ENCODE data around the gene ABHD6. TPM values are rescaled to one million over a fixed set of nuclear protein-coding genes. Genes with fewer than 3 reads are reported as not detected.

Gene ABHD6
- total RNA-seq, 1 donor from 2014 or later, result 3.0 TPM

DNA sequence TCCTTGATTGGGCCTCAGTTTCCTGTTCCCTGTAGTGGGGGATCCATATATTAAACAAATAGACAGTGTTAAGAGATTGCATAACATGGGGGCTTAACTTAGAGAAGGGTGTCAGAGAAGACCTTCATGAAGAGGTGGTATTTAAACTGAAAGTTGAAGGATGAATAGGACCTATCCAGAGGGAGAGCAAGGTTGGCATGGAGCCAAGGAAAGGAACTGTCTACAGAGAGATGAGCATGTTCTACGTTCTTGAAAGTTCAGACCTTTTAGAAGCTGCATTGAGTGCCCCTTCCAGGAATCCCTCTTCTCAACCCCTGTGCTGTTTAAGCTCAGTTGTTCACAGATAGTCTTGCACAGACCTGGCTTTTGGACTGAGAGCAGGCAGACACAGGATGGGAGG, 71.1 kb downstream of the ABHD6 start:
- Mint-ChIP-seq H3K4me1 (ENCODE audit: unreplicated experiment) (peaks cover 13% of the 10 kb centered on the region), H3K27me3 (ENCODE audit: unreplicated experiment) (peaks cover 8% of the 10 kb centered on the region), H3K9me3 (ENCODE audit: unreplicated experiment) (no peaks in the 10 kb centered on the region), H3K27ac (ENCODE audit: unreplicated experiment) (no peak overlapping the region), H3K4me3 (ENCODE audit: unreplicated experiment) (peak overlapping the region; percentile 56), H3K36me3 (ENCODE audit: low read depth, unreplicated experiment) (peaks cover 20% of the 10 kb centered on the region)
- no peak for DNase-seq (ENCODE audit: low spot score)
- TF ChIP-seq, protein P1, sequence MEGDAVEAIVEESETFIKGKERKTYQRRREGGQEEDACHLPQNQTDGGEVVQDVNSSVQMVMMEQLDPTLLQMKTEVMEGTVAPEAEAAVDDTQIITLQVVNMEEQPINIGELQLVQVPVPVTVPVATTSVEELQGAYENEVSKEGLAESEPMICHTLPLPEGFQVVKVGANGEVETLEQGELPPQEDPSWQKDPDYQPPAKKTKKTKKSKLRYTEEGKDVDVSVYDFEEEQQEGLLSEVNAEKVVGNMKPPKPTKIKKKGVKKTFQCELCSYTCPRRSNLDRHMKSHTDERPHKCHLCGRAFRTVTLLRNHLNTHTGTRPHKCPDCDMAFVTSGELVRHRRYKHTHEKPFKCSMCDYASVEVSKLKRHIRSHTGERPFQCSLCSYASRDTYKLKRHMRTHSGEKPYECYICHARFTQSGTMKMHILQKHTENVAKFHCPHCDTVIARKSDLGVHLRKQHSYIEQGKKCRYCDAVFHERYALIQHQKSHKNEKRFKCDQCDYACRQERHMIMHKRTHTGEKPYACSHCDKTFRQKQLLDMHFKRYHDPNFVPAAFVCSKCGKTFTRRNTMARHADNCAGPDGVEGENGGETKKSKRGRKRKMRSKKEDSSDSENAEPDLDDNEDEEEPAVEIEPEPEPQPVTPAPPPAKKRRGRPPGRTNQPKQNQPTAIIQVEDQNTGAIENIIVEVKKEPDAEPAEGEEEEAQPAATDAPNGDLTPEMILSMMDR (IDR thresholded peaks at IDR 0.05; ENCODE audit: unreplicated experiment), result no peak

DNA sequence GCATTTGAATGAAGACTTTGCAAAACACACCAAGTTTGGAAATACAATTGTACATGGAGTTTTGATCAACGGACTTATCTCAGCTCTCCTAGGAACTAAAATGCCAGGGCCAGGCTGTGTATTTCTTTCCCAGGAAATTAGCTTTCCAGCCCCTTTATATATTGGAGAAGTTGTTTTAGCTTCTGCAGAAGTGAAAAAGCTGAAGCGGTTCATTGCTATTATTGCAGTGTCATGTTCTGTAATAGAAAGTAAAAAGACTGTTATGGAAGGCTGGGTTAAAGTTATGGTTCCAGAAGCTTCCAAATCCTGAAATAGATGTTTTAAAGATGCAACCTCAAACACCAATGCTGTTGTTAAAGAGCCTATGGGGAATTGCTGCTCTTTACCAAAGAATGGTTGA, 80.2 kb downstream of the ABHD6 start:
- no peak overlapping the region for H3K27ac Mint-ChIP-seq (ENCODE audit: unreplicated experiment)
- DNase-seq (ENCODE audit: low spot score), result no peak
- no peaks in the 10 kb centered on the region for H3K4me1 Mint-ChIP-seq (ENCODE audit: unreplicated experiment)
- TF ChIP-seq, protein P1 (IDR thresholded peaks at IDR 0.05; ENCODE audit: unreplicated experiment), result no peak
- peaks cover 13% of the 10 kb centered on the region for H3K36me3 Mint-ChIP-seq (ENCODE audit: low read depth, unreplicated experiment)
- H3K9me3 Mint-ChIP-seq (ENCODE audit: unreplicated experiment), result no peaks in the 10 kb centered on the region
- no peak overlapping the region for H3K4me3 Mint-ChIP-seq (ENCODE audit: unreplicated experiment)
- H3K27me3 Mint-ChIP-seq (ENCODE audit: unreplicated experiment), result no peaks in the 10 kb centered on the region

DNA sequence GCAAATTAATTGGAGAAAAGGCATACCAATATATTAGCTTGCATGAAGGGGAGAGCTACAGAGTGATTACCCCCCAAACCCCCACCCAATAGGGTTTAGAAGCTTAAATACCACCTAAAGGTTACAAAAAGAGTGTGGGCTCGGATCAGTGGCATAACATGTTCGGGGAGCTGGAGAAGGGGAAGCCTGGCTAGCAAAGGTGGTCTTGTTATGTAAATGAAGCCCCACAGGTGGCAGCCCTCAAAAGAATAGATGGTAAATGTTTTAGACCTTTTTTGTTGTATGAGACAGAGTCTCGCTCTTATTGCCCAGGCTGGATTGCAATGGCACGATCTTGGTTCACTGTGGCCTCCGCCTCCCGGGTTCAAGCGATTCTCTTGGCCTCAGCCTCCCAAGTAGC, 84.2 kb downstream of the ABHD6 start:
- Mint-ChIP-seq H3K36me3 (ENCODE audit: low read depth, unreplicated experiment) (peaks cover 7% of the 10 kb centered on the region), H3K4me3 (ENCODE audit: unreplicated experiment) (no peak overlapping the region), H3K9me3 (ENCODE audit: unreplicated experiment) (no peaks in the 10 kb centered on the region), H3K4me1 (ENCODE audit: unreplicated experiment) (peaks cover 7% of the 10 kb centered on the region), H3K27me3 (ENCODE audit: unreplicated experiment) (peaks cover 2% of the 10 kb centered on the region), H3K27ac (ENCODE audit: unreplicated experiment) (no peak overlapping the region)
- TF ChIP-seq, protein P1 (IDR thresholded peaks at IDR 0.05; ENCODE audit: unreplicated experiment), result no peak
- DNase-seq (ENCODE audit: low spot score), result no peak

DNA sequence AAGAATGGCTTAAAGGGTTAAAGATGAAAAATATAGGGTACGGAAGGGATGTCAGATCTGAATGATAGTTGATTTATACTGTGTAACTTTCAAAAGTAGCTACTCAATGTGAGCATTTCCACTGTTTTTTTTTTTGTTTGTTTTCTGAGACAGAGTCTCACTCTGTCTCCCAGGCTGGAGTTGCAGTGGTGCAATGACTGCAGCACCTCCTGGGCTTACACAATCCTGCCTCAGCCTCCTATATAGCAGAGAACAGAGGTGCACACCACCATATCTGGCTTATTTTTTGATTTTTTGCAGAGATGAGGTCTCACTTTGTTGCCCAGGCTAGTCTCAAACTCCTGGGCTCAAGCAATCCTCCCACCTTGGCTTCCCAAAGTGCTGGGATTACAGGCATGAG, 85.2 kb downstream of the ABHD6 start:
- no peaks in the 10 kb centered on the region for H3K36me3 Mint-ChIP-seq (ENCODE audit: low read depth, unreplicated experiment)
- H3K4me1 Mint-ChIP-seq (ENCODE audit: unreplicated experiment), result peaks cover 7% of the 10 kb centered on the region
- no peak for DNase-seq (ENCODE audit: low spot score)
- no peaks in the 10 kb centered on the region for H3K9me3 Mint-ChIP-seq (ENCODE audit: unreplicated experiment)
- peaks cover 4% of the 10 kb centered on the region for H3K27me3 Mint-ChIP-seq (ENCODE audit: unreplicated experiment)
- no peak overlapping the region for H3K4me3 Mint-ChIP-seq (ENCODE audit: unreplicated experiment)
- TF ChIP-seq, protein P1 (IDR thresholded peaks at IDR 0.05; ENCODE audit: unreplicated experiment), result no peak
- H3K27ac Mint-ChIP-seq (ENCODE audit: unreplicated experiment), result no peak overlapping the region

DNA sequence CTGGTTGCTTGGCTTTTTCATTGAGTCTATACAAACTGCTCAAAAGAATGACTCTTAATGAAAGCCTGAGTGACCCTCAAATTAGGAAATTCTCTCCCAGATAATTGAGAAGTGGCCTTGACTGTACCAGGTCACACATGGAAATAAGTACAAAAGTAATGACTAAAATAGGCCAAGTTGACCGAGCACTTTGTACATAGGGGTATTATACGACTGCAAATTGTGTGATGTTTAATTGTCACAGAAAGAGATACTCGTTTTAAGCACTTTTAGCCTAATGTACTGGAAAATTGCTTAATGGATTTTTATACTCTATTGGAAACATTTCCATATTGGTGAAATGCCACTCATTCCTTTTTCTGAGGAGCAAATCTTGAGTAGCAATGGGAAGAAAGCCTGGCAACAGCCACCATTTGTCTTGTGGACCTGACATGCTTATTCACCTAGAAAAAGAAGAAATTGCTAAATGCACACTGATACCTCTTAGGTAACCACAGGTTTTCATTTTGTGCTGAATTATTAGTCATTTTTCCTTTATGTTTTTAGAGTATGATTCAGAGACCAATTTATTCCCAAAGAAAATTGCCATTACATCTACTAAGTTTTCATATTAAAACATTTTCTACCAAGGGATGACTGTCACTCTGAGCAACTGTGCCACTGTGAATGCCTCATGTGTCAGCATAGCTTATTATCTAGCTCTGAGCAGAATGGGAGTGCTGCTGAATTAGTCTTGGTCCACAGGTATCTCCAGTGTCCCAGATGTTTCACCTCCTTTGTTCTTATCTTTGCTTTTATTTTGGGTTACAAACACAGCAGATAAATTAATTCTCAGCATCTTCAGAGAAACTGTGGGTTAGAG, 86.2 kb downstream of the ABHD6 start:
- Mint-ChIP-seq H3K9me3 (ENCODE audit: unreplicated experiment) (no peaks in the 10 kb centered on the region), H3K4me3 (ENCODE audit: unreplicated experiment) (no peak overlapping the region), H3K36me3 (ENCODE audit: low read depth, unreplicated experiment) (no peaks in the 10 kb centered on the region), H3K4me1 (ENCODE audit: unreplicated experiment) (peaks cover 7% of the 10 kb centered on the region), H3K27me3 (ENCODE audit: unreplicated experiment) (peaks cover 4% of the 10 kb centered on the region), H3K27ac (ENCODE audit: unreplicated experiment) (no peak overlapping the region)
- TF ChIP-seq, protein P1 (IDR thresholded peaks at IDR 0.05; ENCODE audit: unreplicated experiment), result no peak
- no peak for DNase-seq (ENCODE audit: low spot score)
